ENCODE measurements around the gene SUPT3H.

The SUPT3H gene

DNA sequence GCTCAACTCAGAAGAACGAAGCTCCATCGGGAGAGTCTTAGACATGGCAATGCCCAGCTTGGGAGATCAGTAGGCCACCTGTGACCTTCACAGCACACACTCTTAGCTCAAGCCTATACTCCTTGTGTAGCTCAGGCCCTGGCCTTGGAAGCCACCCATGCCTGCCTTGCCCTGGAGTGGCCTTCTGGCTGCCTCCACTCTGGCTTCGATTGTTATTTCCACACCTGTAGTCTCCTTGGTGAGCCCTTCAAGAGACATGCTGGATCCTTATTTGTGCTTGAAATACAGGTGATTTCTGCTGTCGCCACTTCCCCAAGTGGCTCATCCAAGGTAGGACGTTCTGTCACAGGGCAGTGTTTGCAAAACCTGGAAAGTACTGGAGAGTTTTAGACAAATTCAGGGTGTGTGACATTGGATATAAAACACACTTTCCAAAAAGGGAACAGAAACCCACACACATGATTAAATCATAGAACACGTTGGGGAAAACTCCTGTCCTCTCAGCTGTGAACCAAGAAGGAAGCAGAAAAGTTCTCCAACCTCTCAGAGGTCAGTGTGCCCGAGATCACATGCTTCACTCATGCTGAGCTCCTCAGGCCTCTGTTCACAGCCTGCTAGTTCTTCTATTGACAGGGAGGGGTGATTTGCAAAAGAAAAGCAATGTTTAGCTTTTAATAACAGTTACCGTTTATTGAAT, 598.5 kb downstream of the SUPT3H start:
- DNase-seq, result no peak

All from activated CD4-positive, alpha-beta T cell treated with anti-CD3 and anti-CD28 coated beads, Interleukin-2, amount 50 U/mL, for 16 hours (primary cell).